Parathyroid adenoma (tissue), 2 donors: ENCODE results near the gene CBFB.
A peak's percentile ranks its signal among the peaks of the same experiment; 100 is the strongest.

ENCODE experiments used
- H2AFZ ChIP-seq: fragments of 300-600 bp; sonication (generic); one replicate; pipeline ENCODE4 v1.7.0; 2017; ENCODE audit warnings: antibody characterized with exemption, mild to moderate bottlenecking
- H3K27ac ChIP-seq: fragments of 300-600 bp; sonication (generic); one replicate; pipeline ENCODE4 v1.7.0; 2017
- H3K27me3 ChIP-seq: fragments of 300-600 bp; sonication (generic); one replicate; pipeline ENCODE4 v1.7.0; 2017; ENCODE audit warnings: low read length; ENCODE audit not compliant: control insufficient read depth, insufficient read depth
- H3K36me3 ChIP-seq: fragments of 300-600 bp; sonication (generic); one replicate; pipeline ENCODE4 v1.7.0; 2017; ENCODE audit warnings: low read length; ENCODE audit not compliant: control insufficient read depth, insufficient read depth
- H3K4me1 ChIP-seq: fragments of 300-600 bp; sonication (generic); one replicate; pipeline ENCODE4 v1.7.0; 2017; ENCODE audit warnings: control low read depth
- H3K4me2 ChIP-seq: fragments of 300-600 bp; sonication (generic); one replicate; pipeline ENCODE4 v1.7.0; 2017; ENCODE audit warnings: low read length
- H3K4me3 ChIP-seq: fragments of 300-600 bp; sonication (generic); one replicate; pipeline ENCODE4 v1.7.0; 2017; ENCODE audit warnings: low read depth, low read length
- H3K79me2 ChIP-seq: fragments of 300-600 bp; sonication (generic); one replicate; pipeline ENCODE4 v1.7.0; 2017; ENCODE audit warnings: control low read depth
- H3K9ac ChIP-seq: fragments of 300-600 bp; sonication (generic); one replicate; pipeline ENCODE4 v1.7.0; 2017; ENCODE audit warnings: mild to moderate bottlenecking
- H3K9me3 ChIP-seq: fragments of 300-600 bp; sonication (generic); one replicate; pipeline ENCODE4 v1.7.0; 2017; ENCODE audit warnings: low read length; ENCODE audit not compliant: control insufficient read depth
- TF ChIP-seq, protein P1 (sequence below): fragments of 300-600 bp; sonication (generic); IDR thresholded peaks from one replicate; pipeline ENCODE4 v1.7.0; 2017; ENCODE audit warnings: antibody characterized with exemption, mild to moderate bottlenecking
- donor health status: primary hyperparathyroidism.

CBFB gene

GRCh38 chr16:67148656-67149275 lies 119.8 kb downstream of the CBFB start:
- no peak overlapping the region for H2AFZ ChIP-seq
- no peaks in the 10 kb centered on the region for H3K36me3 ChIP-seq
- H3K9me3 ChIP-seq, result no peaks in the 10 kb centered on the region
- H3K27me3 ChIP-seq, result no peaks in the 10 kb centered on the region
- TF ChIP-seq, protein P1, sequence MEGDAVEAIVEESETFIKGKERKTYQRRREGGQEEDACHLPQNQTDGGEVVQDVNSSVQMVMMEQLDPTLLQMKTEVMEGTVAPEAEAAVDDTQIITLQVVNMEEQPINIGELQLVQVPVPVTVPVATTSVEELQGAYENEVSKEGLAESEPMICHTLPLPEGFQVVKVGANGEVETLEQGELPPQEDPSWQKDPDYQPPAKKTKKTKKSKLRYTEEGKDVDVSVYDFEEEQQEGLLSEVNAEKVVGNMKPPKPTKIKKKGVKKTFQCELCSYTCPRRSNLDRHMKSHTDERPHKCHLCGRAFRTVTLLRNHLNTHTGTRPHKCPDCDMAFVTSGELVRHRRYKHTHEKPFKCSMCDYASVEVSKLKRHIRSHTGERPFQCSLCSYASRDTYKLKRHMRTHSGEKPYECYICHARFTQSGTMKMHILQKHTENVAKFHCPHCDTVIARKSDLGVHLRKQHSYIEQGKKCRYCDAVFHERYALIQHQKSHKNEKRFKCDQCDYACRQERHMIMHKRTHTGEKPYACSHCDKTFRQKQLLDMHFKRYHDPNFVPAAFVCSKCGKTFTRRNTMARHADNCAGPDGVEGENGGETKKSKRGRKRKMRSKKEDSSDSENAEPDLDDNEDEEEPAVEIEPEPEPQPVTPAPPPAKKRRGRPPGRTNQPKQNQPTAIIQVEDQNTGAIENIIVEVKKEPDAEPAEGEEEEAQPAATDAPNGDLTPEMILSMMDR, result no peak
- no peak overlapping the region for H3K4me2 ChIP-seq
- H3K4me3 ChIP-seq, result no peak overlapping the region
- H3K27ac ChIP-seq, result no peak overlapping the region
- no peak overlapping the region for H3K9ac ChIP-seq
- no peaks in the 10 kb centered on the region for H3K79me2 ChIP-seq
- H3K4me1 ChIP-seq, result peaks cover 6% of the 10 kb centered on the region

DNA sequence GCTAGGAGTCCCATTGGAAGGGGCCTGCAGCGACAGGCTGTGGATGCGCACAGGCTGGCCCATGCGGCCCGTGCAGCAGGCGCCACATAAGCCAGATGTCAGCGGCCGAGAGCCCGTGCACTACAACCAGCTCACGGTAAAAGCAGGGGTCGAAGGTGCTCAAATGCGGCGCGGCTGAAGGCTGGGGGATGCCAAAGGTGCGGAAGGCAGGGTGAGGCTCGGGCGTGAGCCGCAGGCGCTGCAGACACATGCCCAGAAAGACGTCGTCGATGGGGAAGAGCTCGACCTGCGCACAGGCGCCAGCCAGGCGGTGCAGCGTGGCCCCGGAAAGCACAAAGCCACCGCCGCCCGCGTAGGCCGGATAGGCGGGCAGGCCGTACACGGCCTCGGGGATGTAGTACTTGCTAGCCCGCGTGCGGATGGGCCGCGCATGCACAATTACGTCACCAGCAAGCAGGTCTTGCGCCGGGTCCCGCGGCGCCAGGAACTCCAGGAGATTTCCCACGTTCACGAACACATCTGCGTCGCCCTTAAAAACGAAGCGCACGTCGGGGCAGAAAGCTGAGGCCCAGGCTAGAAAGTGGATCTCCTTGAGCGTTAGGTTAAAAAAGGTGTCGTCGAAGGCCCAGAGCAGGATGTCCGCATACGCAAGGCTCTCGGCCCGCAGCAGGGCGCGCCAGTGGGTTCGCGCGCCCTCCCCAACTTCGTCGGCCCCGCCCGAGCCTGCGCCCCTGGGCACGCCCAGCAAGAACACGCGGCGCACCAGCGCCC lies 120.5 kb downstream of the CBFB start:
- H3K27me3 ChIP-seq, result no peaks in the 10 kb centered on the region
- H3K4me2 ChIP-seq, result no peak overlapping the region
- H2AFZ ChIP-seq, result no peak overlapping the region
- TF ChIP-seq, protein P1, result no peak
- peaks cover 6% of the 10 kb centered on the region for H3K4me1 ChIP-seq
- H3K36me3 ChIP-seq, result no peaks in the 10 kb centered on the region
- no peak overlapping the region for H3K4me3 ChIP-seq
- no peaks in the 10 kb centered on the region for H3K9me3 ChIP-seq
- H3K27ac ChIP-seq, result no peak overlapping the region
- no peak overlapping the region for H3K9ac ChIP-seq
- no peaks in the 10 kb centered on the region for H3K79me2 ChIP-seq

DNA sequence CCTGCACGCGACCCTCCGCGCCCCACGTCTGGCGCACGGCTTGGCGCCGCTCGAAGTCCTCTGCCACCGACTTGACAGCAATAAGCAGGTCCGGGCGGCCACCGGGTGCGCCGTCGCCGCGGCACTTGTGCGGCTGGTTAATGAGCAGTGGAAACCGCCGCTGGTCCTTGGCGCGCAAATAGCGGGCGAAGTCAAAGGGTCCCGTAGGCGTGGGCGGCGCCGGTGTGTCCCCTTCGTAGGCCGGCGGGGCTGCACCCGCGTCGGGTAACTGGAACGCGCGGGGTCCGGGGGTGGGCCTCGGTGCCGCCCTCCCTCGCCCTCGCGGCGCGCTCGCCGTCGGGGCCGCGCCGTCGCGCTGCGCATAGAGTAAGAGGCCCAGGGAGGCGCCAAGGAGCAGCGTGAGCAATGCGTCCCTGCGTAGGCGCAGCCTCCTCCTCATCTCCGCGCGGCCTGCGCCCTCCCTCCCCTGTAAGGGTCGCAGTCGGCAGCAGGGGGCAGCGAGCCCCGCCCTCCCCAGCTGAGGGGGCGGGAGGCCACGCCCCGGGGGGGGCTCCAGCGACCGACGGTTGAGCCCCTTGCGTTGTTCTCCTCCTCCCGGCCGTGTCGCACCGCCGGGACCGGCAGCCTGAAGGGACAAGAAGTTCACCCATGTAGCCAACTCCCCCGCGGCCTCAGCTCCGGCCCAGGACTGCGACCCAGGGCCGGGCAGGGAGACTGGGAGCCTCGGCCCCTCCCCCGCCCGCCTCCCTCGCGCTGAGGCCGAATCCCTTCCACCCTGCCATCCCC lies 121.3 kb downstream of the CBFB start:
- H2AFZ ChIP-seq, result peak overlapping the region; percentile 93
- TF ChIP-seq, protein P1, result peak; percentile 8
- peak overlapping the region; percentile 65 for H3K4me3 ChIP-seq
- H3K36me3 ChIP-seq, result no peaks in the 10 kb centered on the region
- peak overlapping the region; percentile 93 for H3K4me2 ChIP-seq
- no peaks in the 10 kb centered on the region for H3K27me3 ChIP-seq
- peak overlapping the region; percentile 63 for H3K9ac ChIP-seq
- H3K27ac ChIP-seq, result peak overlapping the region; percentile 72
- H3K79me2 ChIP-seq, result no peaks in the 10 kb centered on the region
- H3K4me1 ChIP-seq, result peaks cover 8% of the 10 kb centered on the region
- no peaks in the 10 kb centered on the region for H3K9me3 ChIP-seq
